ENCODE results near the gene C13orf46. TPM values are rescaled to one million over a fixed set of nuclear protein-coding genes. Genes with fewer than 3 reads are reported as not detected.

Gene C13orf46
- total and polyA plus RNA-seq, 2 of the 8 experiments (the other 6 are each of a cell fraction or from before 2014, with no cell fraction given): 0.23 to 0.28 TPM

DNA sequence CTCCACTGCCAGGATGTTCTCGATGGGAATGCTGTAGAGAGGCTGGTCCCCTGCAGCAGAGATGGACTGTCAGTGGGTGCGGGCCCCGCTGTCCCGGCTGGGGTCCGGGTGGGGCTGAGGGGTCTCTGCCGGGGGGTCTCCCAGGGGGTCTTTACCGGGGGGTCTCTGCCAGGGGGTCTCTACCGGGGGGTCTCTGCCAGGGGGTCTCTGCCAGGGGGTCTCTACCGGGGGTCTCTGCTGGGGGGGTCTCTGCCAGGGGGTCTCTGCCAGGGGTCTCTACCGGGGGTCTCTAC lies 25.7 kb upstream of the C13orf46 start (continued):
- TF ChIP-seq GABPA (IDR thresholded peaks at IDR 0.05; ENCODE audit: borderline replicate concordance, insufficient read depth, low read length) (no peak), POLR2A (IDR thresholded peaks at IDR 0.05; ENCODE audit: control extremely low read depth in 1 of 2, low read depth in 2 of 2, low read length in 2 of 2) (no peak)

All from H1 (cell line).